ENCODE data around the gene NAP1L4.
A peak's percentile ranks its signal among the peaks of the same experiment; 100 is the strongest.

Gene NAP1L4

DNA sequence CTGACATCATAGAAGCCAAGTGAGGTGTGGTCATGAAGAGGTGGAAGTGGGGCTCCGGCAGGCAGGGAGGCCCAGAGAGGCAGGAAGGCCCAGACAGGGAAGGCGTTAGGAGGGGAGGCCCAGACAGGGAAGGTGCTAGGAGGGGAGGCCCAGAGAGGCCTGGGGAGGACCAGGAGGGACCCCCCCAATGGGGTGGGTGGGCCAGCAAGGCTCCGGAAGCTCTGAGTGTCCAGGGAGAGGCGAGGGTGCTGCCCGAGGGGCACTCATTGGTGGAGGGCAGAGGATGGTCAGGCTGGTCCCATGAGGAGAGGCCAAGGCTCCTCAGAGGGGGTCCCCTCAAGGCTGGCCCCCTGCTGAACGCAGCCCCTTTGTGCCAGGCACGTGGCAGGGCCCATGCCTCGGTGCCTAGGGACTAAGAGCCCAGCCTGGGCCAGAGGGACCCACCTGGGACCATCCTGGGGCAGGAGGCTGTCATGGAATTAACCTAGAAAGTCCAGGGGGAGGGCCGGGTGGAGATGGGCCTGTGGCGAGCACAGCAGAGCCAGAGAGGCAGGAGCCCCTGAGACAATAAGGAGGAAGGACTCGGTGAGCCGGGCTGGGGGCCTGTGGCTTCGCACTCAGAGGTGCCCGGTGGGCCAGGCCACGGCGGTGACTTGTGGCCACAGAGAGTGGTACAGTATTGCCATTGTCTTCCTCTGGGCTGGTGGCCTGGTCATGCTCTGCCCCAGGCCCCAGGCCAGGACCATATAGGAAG lies 75.1 kb downstream of the NAP1L4 start:
- no peak overlapping the region for H3K27ac ChIP-seq (ENCODE audit: low read depth in 2 of 2, low read length in 2 of 2)
- H3K9ac ChIP-seq (ENCODE audit: low read depth in 1 of 2, low read length in 2 of 2) = no peak overlapping the region
- no peak overlapping the region for H3K4me3 ChIP-seq (ENCODE audit: low read length in 2 of 2)
- no peaks in the 10 kb centered on the region for H3K9me3 ChIP-seq (ENCODE audit: control insufficient read depth in 2 of 2, low read length in 2 of 2)
- H3K27me3 ChIP-seq (ENCODE audit: control insufficient read depth in 2 of 2, insufficient read depth in 2 of 2, low read length in 2 of 2) = no peaks in the 10 kb centered on the region
- H3K36me3 ChIP-seq (ENCODE audit: control insufficient read depth in 2 of 2, insufficient read depth in 2 of 2, low read length in 2 of 2) = no peaks in the 10 kb centered on the region
- H3K4me1 ChIP-seq (ENCODE audit: control insufficient read depth in 2 of 2, insufficient read depth in 2 of 2, low read length in 2 of 2) = peaks cover 16 to 19% of the 10 kb centered on the region in 2 donors

DNA sequence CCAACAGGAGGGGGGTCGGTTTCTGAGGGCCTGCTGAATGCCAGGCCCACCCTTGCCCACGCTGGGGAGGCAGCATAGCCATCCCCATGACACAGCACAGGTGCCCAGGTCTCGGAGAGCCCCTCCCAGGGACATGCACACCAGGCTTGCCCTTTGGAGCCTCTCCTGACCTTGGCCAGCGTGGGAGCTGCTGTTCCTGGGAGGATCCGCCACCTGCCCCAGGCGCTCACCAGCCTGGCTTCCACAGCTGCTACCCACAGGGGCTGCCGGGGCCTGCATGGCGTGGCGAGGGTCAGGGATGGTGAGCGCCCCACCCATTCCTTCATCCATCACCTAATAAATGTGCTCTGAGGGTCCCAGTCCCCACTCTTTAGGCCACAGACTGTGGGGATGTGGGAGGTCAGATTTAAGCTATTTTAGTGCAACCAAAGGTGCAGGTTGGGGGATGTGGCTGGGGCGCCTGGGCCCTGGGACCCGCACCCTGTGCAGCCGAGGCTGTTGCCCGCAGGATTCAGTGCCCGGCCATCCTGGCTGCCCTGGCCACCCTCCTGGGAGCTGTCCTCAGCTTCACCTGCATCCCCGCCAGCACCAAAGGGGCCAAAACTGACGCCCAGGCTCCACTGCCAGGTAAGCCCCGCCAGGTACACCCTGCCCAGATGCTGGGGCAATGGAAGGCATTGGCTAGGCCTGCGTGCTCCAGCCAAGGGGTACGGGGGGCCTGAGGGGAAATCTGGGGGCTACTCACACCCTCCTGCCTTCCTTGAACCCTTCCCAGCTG lies 75.8 kb downstream of the NAP1L4 start:
- Histone ChIP-seq H3K36me3 (ENCODE audit: control insufficient read depth in 2 of 2, insufficient read depth in 2 of 2, low read length in 2 of 2) (no peaks in the 10 kb centered on the region), H3K9ac (ENCODE audit: low read depth in 1 of 2, low read length in 2 of 2) (no peak overlapping the region), H3K9me3 (ENCODE audit: control insufficient read depth in 2 of 2, low read length in 2 of 2) (no peaks in the 10 kb centered on the region), H3K4me3 (ENCODE audit: low read length in 2 of 2) (no peak overlapping the region), H3K4me1 (ENCODE audit: control insufficient read depth in 2 of 2, insufficient read depth in 2 of 2, low read length in 2 of 2) (peaks cover 24 to 27% of the 10 kb centered on the region in 2 donors), H3K27ac (ENCODE audit: low read depth in 2 of 2, low read length in 2 of 2) (no peak overlapping the region), H3K27me3 (ENCODE audit: control insufficient read depth in 2 of 2, insufficient read depth in 2 of 2, low read length in 2 of 2) (no peaks in the 10 kb centered on the region)

DNA sequence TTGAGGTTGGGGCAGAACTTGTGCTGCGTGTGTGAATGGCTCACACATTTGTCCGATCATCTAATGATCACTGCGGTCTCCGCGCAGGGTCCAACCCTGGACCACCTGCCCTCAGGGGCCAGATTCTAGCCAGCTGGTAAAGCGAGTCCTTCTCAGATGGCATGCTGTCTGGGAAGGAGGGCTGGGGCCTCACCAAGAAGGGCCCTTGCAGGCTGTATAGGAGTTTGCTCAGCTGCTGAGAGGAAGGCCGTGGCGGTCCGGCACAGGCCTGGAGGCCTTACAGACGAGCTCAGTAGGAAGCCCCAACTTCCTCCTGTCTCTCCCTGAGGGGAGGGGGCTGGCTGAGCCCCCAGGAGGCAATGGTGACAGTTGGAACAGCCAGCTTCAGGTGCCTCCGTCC lies 76.7 kb downstream of the NAP1L4 start:
- H3K9me3 ChIP-seq (ENCODE audit: control insufficient read depth in 2 of 2, low read length in 2 of 2) = no peaks in the 10 kb centered on the region
- no peak overlapping the region for H3K27ac ChIP-seq (ENCODE audit: low read depth in 2 of 2, low read length in 2 of 2)
- H3K27me3 ChIP-seq (ENCODE audit: control insufficient read depth in 2 of 2, insufficient read depth in 2 of 2, low read length in 2 of 2) = no peaks in the 10 kb centered on the region
- H3K36me3 ChIP-seq (ENCODE audit: control insufficient read depth in 2 of 2, insufficient read depth in 2 of 2, low read length in 2 of 2) = no peaks in the 10 kb centered on the region
- H3K4me3 ChIP-seq (ENCODE audit: low read length in 2 of 2) = no peak overlapping the region
- no peak overlapping the region for H3K9ac ChIP-seq (ENCODE audit: low read depth in 1 of 2, low read length in 2 of 2)
- H3K4me1 ChIP-seq (ENCODE audit: control insufficient read depth in 2 of 2, insufficient read depth in 2 of 2, low read length in 2 of 2) = peaks cover 31 to 34% of the 10 kb centered on the region in 2 donors

DNA sequence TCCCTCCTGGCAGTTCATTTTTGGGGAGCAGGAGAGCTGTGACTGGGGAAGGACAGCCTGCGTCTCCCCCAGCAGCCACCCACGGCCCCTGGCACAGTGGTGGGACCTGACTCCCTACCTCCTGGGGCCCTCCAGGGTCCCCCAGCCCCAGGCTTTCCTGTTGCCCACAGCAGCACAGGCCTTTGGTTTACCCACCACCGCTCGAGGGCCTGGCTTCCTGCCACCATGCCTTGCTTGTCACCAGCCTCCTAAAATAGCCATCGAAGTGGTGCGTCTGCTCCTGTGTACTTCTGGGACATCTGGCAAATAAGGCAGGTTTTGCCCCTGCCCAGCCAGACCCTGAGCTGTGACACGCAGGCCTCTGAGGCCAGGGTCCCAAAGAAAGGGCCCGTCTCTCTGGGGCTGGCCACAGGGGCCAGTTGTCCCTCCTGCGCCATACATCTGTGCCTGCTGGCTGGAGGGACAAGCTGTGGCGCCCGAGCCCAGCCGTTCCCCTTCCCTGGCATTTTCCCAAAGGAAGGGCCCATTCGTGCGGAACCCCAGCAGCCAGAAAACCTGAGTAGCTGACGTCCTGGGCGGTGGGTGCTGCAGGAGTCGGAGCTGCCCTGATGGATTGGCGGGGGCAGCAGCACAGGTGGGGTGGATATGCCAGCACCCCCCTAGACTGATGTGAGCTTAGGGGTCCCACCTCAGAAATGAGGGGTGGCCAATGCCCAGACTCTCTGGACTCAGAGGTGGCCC lies 77.5 kb downstream of the NAP1L4 start:
- no peak overlapping the region for H3K9ac ChIP-seq (ENCODE audit: low read depth in 1 of 2, low read length in 2 of 2)
- no peak overlapping the region for H3K4me3 ChIP-seq (ENCODE audit: low read length in 2 of 2)
- no peaks in the 10 kb centered on the region for H3K27me3 ChIP-seq (ENCODE audit: control insufficient read depth in 2 of 2, insufficient read depth in 2 of 2, low read length in 2 of 2)
- peaks cover 31 to 34% of the 10 kb centered on the region in 2 donors for H3K4me1 ChIP-seq (ENCODE audit: control insufficient read depth in 2 of 2, insufficient read depth in 2 of 2, low read length in 2 of 2)
- H3K9me3 ChIP-seq (ENCODE audit: control insufficient read depth in 2 of 2, low read length in 2 of 2) = no peaks in the 10 kb centered on the region
- H3K27ac ChIP-seq (ENCODE audit: low read depth in 2 of 2, low read length in 2 of 2) = no peak overlapping the region
- H3K36me3 ChIP-seq (ENCODE audit: control insufficient read depth in 2 of 2, insufficient read depth in 2 of 2, low read length in 2 of 2) = no peaks in the 10 kb centered on the region

DNA sequence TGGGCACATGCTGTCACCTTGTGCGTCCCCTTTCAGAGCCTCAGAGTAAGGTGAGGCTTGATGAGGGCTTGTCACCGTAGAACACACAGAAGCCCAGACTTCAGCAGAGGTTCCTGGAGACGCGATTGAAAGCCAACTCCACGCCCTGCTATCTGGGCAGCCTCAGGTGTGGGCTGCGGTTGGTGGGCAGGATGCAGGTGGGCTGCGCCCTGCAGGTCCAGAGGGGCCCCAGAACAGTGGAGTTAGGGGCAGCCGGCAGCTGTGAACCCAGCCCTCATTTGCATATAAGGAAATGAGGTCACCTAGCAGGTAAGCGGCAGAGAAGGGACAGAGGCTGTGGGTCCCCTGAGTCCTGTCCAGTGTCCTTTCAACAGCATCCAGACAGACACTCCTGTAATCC lies 78.4 kb downstream of the NAP1L4 start:
- H3K9ac ChIP-seq (ENCODE audit: low read depth in 1 of 2, low read length in 2 of 2) = peak overlapping the region in 1 of 2 donors; percentile 86
- peaks cover 31 to 34% of the 10 kb centered on the region in 2 donors for H3K4me1 ChIP-seq (ENCODE audit: control insufficient read depth in 2 of 2, insufficient read depth in 2 of 2, low read length in 2 of 2)
- H3K4me3 ChIP-seq (ENCODE audit: low read length in 2 of 2) = no peak overlapping the region
- H3K36me3 ChIP-seq (ENCODE audit: control insufficient read depth in 2 of 2, insufficient read depth in 2 of 2, low read length in 2 of 2) = no peaks in the 10 kb centered on the region
- H3K27me3 ChIP-seq (ENCODE audit: control insufficient read depth in 2 of 2, insufficient read depth in 2 of 2, low read length in 2 of 2) = no peaks in the 10 kb centered on the region
- peak overlapping the region; percentile 95 to 96 for H3K27ac ChIP-seq (ENCODE audit: low read depth in 2 of 2, low read length in 2 of 2)
- H3K9me3 ChIP-seq (ENCODE audit: control insufficient read depth in 2 of 2, low read length in 2 of 2) = no peaks in the 10 kb centered on the region

- no peaks in the 10 kb centered on the region for H3K9me3 ChIP-seq (ENCODE audit: control insufficient read depth in 2 of 2, low read length in 2 of 2)
- peaks cover 31 to 34% of the 10 kb centered on the region in 2 donors for H3K4me1 ChIP-seq (ENCODE audit: control insufficient read depth in 2 of 2, insufficient read depth in 2 of 2, low read length in 2 of 2)
- peak overlapping the region in 1 of 2 donors; percentile 53 for H3K4me3 ChIP-seq (ENCODE audit: low read length in 2 of 2)
- peak overlapping the region; percentile 95 to 96 for H3K27ac ChIP-seq (ENCODE audit: low read depth in 2 of 2, low read length in 2 of 2)
- H3K27me3 ChIP-seq (ENCODE audit: control insufficient read depth in 2 of 2, insufficient read depth in 2 of 2, low read length in 2 of 2) = no peaks in the 10 kb centered on the region
- peak overlapping the region; percentile 14 to 86 for H3K9ac ChIP-seq (ENCODE audit: low read depth in 1 of 2, low read length in 2 of 2)
- H3K36me3 ChIP-seq (ENCODE audit: control insufficient read depth in 2 of 2, insufficient read depth in 2 of 2, low read length in 2 of 2) = no peaks in the 10 kb centered on the region
Measured at GRCh38 chr11:2913019-2913431, 79.1 kb downstream of the NAP1L4 start.

DNA sequence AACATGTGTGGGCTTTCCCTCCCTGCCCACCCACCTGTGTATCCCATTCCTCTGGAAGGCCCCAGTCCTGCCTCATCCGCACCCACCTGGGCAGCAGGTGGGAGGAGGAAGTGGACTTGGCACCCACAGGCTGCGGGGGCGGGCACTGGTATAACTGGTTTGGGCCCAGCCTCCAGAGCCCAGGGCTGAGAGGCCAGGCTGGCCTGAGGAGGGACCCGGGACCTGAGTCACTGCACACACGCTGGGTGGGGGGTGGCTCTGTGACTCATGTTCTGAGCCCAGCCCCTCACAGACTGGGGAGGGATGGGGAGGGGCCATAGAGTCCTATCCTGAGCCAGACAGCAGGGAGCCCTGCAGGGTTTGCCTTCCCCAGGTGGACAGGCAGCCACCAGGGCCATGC lies 79.6 kb downstream of the NAP1L4 start:
- Histone ChIP-seq H3K9me3 (ENCODE audit: control insufficient read depth in 2 of 2, low read length in 2 of 2) (no peaks in the 10 kb centered on the region), H3K27me3 (ENCODE audit: control insufficient read depth in 2 of 2, insufficient read depth in 2 of 2, low read length in 2 of 2) (no peaks in the 10 kb centered on the region), H3K9ac (ENCODE audit: low read depth in 1 of 2, low read length in 2 of 2) (peak overlapping the region; percentile 18 to 86), H3K4me1 (ENCODE audit: control insufficient read depth in 2 of 2, insufficient read depth in 2 of 2, low read length in 2 of 2) (peaks cover 31 to 34% of the 10 kb centered on the region in 2 donors), H3K4me3 (ENCODE audit: low read length in 2 of 2) (peak overlapping the region in 1 of 2 donors; percentile 53), H3K27ac (ENCODE audit: low read depth in 2 of 2, low read length in 2 of 2) (peak overlapping the region; percentile 95 to 98), H3K36me3 (ENCODE audit: control insufficient read depth in 2 of 2, insufficient read depth in 2 of 2, low read length in 2 of 2) (no peaks in the 10 kb centered on the region)

DNA sequence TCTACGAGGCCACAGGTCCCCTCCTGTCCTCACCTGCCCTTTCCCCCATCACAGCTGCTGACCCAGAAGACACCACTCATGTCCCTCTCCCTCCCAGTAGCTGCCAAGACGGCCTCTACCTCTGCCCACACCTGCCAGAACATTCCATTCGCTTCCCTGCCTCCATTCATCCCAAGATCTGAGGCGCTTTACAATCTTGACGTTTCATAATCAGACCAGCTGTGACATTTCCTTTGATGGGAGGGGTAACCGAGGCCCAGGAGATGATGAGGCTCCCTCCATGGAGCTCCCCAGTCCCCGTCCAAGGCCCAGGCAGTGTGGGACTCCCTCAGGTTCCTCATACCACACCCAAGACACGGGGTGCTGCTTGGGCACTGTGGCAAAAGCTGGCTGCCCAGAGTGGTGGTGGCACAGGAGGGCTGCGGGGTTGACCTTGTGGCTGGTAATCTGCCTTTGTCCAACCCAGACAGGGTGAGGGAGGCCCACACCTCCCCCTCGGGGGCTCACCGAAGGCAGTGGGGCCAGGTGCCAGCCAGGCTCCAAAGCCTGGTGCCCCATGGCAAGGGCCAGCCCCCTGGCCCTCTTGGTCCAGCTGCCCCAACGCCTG lies 80.2 kb downstream of the NAP1L4 start:
- Histone ChIP-seq H3K9me3 (ENCODE audit: control insufficient read depth in 2 of 2, low read length in 2 of 2) (no peaks in the 10 kb centered on the region), H3K27me3 (ENCODE audit: control insufficient read depth in 2 of 2, insufficient read depth in 2 of 2, low read length in 2 of 2) (no peaks in the 10 kb centered on the region), H3K4me3 (ENCODE audit: low read length in 2 of 2) (peak overlapping the region in 1 of 2 donors; percentile 3), H3K36me3 (ENCODE audit: control insufficient read depth in 2 of 2, insufficient read depth in 2 of 2, low read length in 2 of 2) (no peaks in the 10 kb centered on the region), H3K27ac (ENCODE audit: low read depth in 2 of 2, low read length in 2 of 2) (peak overlapping the region; percentile 95 to 98), H3K4me1 (ENCODE audit: control insufficient read depth in 2 of 2, insufficient read depth in 2 of 2, low read length in 2 of 2) (peaks cover 31 to 34% of the 10 kb centered on the region in 2 donors), H3K9ac (ENCODE audit: low read depth in 1 of 2, low read length in 2 of 2) (peak overlapping the region; percentile 18 to 83)

DNA sequence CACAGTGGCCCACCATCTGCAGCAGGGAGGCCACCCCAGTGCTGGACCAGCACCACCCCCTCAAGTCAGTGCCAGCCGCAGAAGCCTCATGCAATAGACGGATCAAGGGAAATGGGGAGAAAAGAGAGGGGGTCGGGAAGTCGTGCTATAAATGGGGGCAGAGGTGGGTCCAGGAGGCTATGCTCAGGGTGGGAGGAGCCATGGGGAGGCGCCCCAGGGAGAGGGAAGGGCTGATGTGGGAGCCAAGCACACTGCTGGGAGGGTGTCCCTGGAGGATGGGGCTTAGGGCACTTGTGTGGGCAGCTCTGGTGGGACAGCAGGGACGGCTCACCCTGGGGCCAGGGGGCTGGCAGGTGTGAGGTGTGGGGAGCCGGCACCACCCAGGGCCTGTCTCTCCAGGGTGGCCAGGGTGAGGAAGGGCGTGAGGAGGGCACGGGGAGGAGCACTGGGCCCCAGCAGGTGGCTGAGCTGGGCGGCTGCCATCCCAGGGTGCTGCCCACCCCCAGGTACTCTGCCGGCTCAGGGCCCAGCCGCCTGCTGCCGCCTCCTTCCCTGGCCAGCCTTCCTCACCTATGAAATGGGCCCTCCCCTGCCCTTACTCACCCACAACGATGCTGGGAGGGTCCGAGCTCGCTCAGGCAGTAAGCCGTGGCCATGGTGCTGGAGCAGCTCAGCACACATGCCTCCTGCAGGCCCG lies 80.9 kb downstream of the NAP1L4 start:
- Histone ChIP-seq H3K36me3 (ENCODE audit: control insufficient read depth in 2 of 2, insufficient read depth in 2 of 2, low read length in 2 of 2) (no peaks in the 10 kb centered on the region), H3K4me1 (ENCODE audit: control insufficient read depth in 2 of 2, insufficient read depth in 2 of 2, low read length in 2 of 2) (peaks cover 31 to 34% of the 10 kb centered on the region in 2 donors), H3K27me3 (ENCODE audit: control insufficient read depth in 2 of 2, insufficient read depth in 2 of 2, low read length in 2 of 2) (no peaks in the 10 kb centered on the region), H3K4me3 (ENCODE audit: low read length in 2 of 2) (peak overlapping the region in 1 of 2 donors; percentile 3), H3K27ac (ENCODE audit: low read depth in 2 of 2, low read length in 2 of 2) (peak overlapping the region; percentile 95 to 98), H3K9ac (ENCODE audit: low read depth in 1 of 2, low read length in 2 of 2) (peak overlapping the region; percentile 18 to 83), H3K9me3 (ENCODE audit: control insufficient read depth in 2 of 2, low read length in 2 of 2) (no peaks in the 10 kb centered on the region)

All from mucosa of rectum (tissue), 2 donors.